NCI-H2107 treated with DMSO at 0.1 percent for 48 hours (cell line): ENCODE data around the gene TMEM63B.
A peak's percentile ranks its signal among the peaks of the same experiment; 100 is the strongest.
"Not testable (repeated sequence)": the region's sequence is repeated elsewhere in the genome, so short reads cannot be mapped to it uniquely, and the experiment has no call there.

ENCODE experiments used
- DNase-seq: peaks from one replicate; lab custom pipeline; 2025; ENCODE audit not compliant: unreplicated experiment; lab: John Stamatoyannopoulos, UW

TMEM63B gene

DNA sequence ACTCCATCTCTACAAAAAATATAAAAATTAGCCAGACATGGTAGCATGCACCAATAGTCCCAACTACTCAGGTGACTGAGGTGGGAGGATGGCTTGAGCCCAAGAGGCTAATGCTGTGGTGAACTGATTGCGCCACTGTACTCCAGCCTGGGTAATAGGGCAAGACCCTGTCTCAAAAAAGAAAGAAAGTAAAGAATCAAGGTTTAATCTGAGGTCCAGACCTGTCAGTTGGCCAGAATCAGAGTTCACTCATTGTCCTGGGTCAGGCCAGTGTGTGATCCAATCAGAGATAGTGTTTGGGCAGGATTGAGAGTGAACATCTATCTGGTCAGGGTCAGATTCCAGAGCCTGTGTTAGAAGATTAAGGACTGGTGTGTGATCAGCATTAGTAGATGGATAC, 15.5 kb downstream of the TMEM63B start:
- DNase-seq: no peak

- no peak for DNase-seq
These were observed 16.4 kb downstream of the TMEM63B start for GRCh38 chr6:44143731-44144130.

DNA sequence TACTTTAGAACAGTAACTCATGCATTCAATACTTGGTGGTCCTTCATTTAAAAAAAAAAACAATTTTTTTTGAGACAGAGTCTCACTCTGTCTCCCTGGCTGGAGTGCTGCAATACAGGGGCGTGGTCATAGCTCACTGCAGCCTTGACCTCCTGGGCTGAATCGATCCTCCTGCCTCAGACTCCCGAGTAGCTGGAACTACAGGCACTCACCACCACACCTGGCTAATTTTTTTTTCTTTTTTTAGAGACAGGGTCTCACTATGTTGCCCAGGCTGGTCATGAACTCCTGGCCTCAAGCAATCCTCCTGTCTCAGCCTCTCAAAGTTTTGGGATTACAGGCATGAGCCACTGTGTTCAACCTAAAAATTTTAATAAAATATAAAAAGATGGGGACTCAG, 17.2 kb downstream of the TMEM63B start:
- DNase-seq: not testable (repeated sequence)

GRCh38 chr6:44145839-44146238, 18.5 kb downstream of the TMEM63B start:
- no peak for DNase-seq

DNA sequence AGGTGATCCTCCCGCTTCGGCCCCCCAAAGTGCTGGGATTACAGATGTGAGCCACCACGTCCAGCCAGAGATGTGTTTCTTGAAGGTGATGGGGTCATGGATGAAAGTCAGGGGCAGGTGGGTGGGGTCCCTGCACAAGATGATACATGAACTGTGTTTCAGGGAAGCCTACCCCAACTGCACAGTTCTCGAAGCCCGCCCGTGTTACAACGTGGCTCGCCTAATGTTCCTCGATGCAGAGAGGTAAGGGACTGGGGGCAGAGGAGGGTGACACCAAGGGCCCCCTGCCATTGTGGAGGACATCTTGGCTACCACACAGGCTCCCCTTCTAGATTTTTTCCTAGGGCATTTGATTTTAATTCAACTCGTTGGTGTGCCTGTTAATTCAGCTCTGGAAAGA, 19.3 kb downstream of the TMEM63B start:
- DNase-seq: no peak

DNA sequence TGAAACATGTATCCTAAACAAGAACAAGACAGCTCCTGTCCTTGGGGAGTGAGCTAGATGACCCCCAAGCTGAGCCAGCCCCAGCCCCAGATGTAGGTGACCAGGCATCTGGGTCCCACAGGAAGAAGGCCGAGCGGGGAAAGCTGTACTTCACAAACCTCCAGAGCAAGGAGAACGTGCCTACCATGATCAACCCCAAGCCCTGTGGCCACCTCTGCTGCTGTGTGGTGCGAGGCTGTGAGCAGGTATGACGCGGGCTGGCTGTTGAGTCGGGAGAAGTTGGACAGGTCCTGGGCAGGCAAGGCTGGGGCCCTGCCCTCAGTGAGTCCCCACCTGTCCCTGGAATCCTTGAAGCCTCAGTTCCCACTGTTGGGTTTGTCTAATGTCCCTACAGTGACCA, 19.9 kb downstream of the TMEM63B start:
- no peak for DNase-seq

GRCh38 chr6:44148306-44148705, 21.0 kb downstream of the TMEM63B start:
- no peak for DNase-seq

- no peak for DNase-seq
These were observed 22.1 kb downstream of the TMEM63B start for GRCh38 chr6:44149369-44150012.

GRCh38 chr6:44150317-44150917, 23.1 kb downstream of the TMEM63B start:
- DNase-seq: no peak

GRCh38 chr6:44151348-44152108, 24.2 kb downstream of the TMEM63B start:
- DNase-seq: no peak

DNA sequence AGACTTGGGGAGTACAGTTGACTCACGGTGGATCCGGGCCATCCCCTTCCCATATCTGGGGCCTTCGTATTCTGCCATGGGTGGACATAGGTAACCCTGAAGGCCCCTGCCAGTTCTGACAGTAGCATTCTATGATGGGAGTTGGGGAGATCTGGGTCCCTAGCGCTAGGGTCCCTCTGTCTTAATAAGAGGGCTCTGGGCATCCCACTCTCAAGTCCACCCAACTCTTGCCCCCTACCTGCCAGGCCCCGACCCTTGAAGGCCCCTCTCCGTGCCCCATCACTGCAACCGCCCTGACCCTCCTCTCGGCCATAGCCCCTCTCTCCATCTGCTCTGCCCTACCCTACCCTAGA, 24.7 kb downstream of the TMEM63B start:
- no peak for DNase-seq

- no peak for DNase-seq
These were observed 25.2 kb downstream of the TMEM63B start for GRCh38 chr6:44152533-44152932.

- DNase-seq: no peak
These were observed 26.7 kb downstream of the TMEM63B start for GRCh38 chr6:44154067-44154466.

DNA sequence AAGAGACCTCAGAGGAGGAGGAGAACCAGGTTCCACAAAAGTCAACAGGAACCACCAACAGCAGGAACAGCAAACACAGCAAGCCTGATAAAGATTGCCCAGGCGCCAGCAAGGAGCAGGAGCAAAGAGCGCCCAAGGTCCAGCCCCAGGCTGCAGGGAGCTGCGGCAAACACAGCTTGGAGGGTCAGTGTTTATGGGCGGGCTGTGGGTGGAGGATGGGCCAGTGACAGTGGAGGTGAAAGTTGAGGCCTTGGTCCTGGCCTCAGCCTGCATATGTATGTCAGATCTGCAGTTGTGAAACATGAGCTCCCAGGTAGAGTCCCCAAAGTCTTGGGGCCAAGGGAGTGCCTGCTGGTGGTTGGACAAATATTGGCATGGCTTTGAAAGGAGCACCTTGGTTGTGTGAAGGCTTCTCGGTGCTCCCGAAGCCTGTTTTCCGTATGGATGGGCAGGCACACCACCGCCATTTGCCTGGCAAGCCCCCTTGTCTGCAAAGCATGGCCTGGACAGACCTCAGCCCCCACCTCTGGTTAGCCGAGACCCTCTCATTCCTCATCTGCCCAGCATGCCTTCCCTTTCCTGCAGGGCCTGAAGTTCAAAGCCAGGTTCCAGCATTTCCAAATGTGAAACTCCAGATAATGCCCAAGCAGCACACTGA, 29.3 kb downstream of the TMEM63B start:
- DNase-seq: no peak

- DNase-seq: no peak
These were observed 29.8 kb downstream of the TMEM63B start for GRCh38 chr6:44157152-44157521.

GRCh38 chr6:44158770-44159228, 31.4 kb downstream of the TMEM63B start, which contains the start of gene CAPN11:
TSS of gene CAPN11 (plus strand) at chr6:44158820. CDS start at chr6:44158849, 29 bp downstream.
- no peak for DNase-seq

GRCh38 chr6:44161997-44162338, 34.6 kb downstream of the TMEM63B start:
- peak; percentile 31 for DNase-seq

GRCh38 chr6:44162876-44163625, 35.7 kb downstream of the TMEM63B start:
- no peak for DNase-seq

DNA sequence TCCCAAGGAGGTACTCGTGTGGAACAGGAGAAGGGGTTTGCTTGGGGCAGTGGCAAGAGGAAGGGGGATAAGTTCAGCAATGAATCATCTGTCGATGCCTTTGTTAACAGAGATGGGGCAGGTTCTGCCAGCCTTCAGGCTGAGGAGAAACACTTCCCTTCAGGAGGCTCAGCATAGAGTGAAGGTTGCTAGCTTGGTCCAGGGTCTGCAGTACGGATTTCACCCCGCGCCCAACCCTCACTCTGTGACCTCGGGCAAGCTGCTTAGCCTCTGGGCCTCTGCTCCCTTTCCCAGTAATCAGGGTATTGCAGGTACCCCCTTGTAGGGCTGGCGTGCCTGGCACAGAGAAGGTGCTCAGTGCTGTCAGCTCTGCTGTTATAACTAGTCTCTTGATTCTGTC, 38.8 kb downstream of the TMEM63B start:
- no peak for DNase-seq

DNA sequence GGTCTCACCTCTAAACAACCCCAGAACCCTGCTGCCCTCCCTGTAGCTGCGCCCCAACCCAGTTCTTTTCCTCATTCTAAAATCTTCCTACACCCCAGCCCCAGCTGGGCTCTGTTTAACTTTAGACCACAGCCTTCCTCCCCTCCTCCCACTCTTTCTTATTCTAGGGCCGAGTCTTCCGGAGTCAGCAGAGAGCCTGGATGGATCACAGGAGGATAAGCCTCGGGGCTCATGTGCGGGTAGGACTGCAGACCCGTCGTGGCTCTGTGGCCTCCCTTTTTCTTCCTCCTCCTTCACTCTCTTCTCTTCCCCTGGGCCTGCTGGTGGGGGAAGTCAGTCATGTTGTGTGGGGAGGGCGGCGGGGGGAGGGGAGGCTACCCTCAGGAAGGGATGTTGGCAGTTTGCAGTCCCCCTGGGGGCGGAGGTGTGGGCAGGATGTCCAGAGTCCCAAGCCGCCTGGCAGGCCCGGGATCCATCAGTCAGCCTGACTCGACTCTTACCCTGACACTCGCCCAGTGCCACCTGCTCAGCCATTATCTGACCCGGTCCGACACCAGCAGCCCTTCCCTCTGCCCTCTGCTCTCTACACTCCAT, 39.3 kb downstream of the TMEM63B start:
- DNase-seq: no peak

DNA sequence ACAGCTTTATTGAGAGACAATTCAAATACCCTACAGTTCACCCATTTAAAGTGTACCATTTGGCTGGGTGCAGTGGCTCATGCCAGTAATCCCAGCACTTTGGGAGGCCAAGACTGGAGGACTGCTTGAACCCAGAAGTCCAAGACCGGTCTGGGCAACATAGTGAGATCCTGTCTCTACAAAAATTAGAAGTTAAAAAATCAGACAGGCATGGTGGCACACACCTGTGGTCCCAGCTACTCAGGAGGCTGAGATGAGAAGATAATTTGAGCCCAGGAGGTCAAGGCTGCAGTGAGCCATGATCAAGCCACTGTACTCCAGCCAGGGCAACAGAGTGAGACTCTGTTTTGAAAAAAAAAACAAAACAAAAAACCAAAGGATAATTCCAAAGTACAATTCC, 40.2 kb downstream of the TMEM63B start:
- no peak for DNase-seq
